Chondrocyte (in vitro differentiated cells): ENCODE data around the gene CCL20. TPM values are rescaled to one million over a fixed set of nuclear protein-coding genes. Genes with fewer than 3 reads are reported as not detected.

Experiments used
- DNase-seq: peaks from one replicate; pipeline ENCODE4 v3.0.0; 2021; ENCODE audit warnings: mixed read lengths, low spot score
- H3K27ac Mint-ChIP-seq: one replicate; pipeline ENCODE4 v1.8.0; 2021; ENCODE audit warnings: mild to moderate bottlenecking, moderate library complexity, mixed read lengths; ENCODE audit not compliant: unreplicated experiment
- H3K27me3 Mint-ChIP-seq: 2 replicates; pipeline ENCODE4 v1.8.0; 2021; ENCODE audit warnings: low read depth, mixed read lengths
- H3K36me3 Mint-ChIP-seq: 2 replicates; pipeline ENCODE4 v1.8.0; 2021; ENCODE audit warnings: low read depth, mixed read lengths
- H3K4me1 Mint-ChIP-seq: 2 replicates; pipeline ENCODE4 v1.8.0; 2021; ENCODE audit warnings: low read depth, mild to moderate bottlenecking, mixed read lengths
- H3K4me3 Mint-ChIP-seq: one replicate; pipeline ENCODE4 v1.8.0; 2021; ENCODE audit warnings: mild to moderate bottlenecking, moderate library complexity, mixed read lengths; ENCODE audit not compliant: unreplicated experiment
- H3K9me3 Mint-ChIP-seq: 2 replicates; pipeline ENCODE4 v1.8.0; 2021; ENCODE audit warnings: low read depth, mixed read lengths
- CTCF ChIP-seq: fragments of 200-600 bp; sonication (generic); IDR thresholded peaks from 2 replicates; pipeline ENCODE4 v1.5.0; 2021; ENCODE audit warnings: antibody characterized with exemption, mild to moderate bottlenecking, moderate library complexity
- total RNA-seq: library from RNA; stranded (reverse); gene quantifications from 3 replicates; pipeline ENCODE4 v1.2.1, GENCODE V29; 2021

CCL20 gene
- total RNA-seq, 1 donor from 2014 or later: 0.45 TPM

GRCh38 chr2:227819398-227819697, 5.7 kb downstream of the CCL20 start:
- Mint-ChIP-seq H3K4me1 (peaks cover 61% of the 10 kb centered on the region), H3K4me3 (no peak overlapping the region), H3K36me3 (no peaks in the 10 kb centered on the region), H3K9me3 (peaks cover 5% of the 10 kb centered on the region), H3K27ac (peak overlapping the region; percentile 98), H3K27me3 (no peaks in the 10 kb centered on the region)
- TF ChIP-seq CTCF: no peak
- DNase-seq: no peak

- Mint-ChIP-seq H3K9me3 (peaks cover 5% of the 10 kb centered on the region), H3K4me3 (no peak overlapping the region), H3K36me3 (no peaks in the 10 kb centered on the region), H3K27me3 (no peaks in the 10 kb centered on the region), H3K27ac (no peak overlapping the region), H3K4me1 (peaks cover 48% of the 10 kb centered on the region)
- TF ChIP-seq CTCF: no peak
- no peak for DNase-seq
Observed at GRCh38 chr2:227821043-227821942, 7.7 kb downstream of the CCL20 start.

- peaks cover 38% of the 10 kb centered on the region for H3K4me1 Mint-ChIP-seq
- DNase-seq: no peak
- H3K36me3 Mint-ChIP-seq: no peaks in the 10 kb centered on the region
- H3K4me3 Mint-ChIP-seq: no peak overlapping the region
- no peaks in the 10 kb centered on the region for H3K27me3 Mint-ChIP-seq
- peaks cover 5% of the 10 kb centered on the region for H3K9me3 Mint-ChIP-seq
- no peak overlapping the region for H3K27ac Mint-ChIP-seq
- TF ChIP-seq CTCF: no peak
Observed at GRCh38 chr2:227822416-227823003, 8.9 kb downstream of the CCL20 start.

- no peak for TF ChIP-seq CTCF
- peaks cover 5% of the 10 kb centered on the region for H3K9me3 Mint-ChIP-seq
- H3K36me3 Mint-ChIP-seq: no peaks in the 10 kb centered on the region
- no peak for DNase-seq
- H3K27ac Mint-ChIP-seq: no peak overlapping the region
- peaks cover 24% of the 10 kb centered on the region for H3K4me1 Mint-ChIP-seq
- H3K27me3 Mint-ChIP-seq: no peaks in the 10 kb centered on the region
- H3K4me3 Mint-ChIP-seq: no peak overlapping the region
Observed at GRCh38 chr2:227823922-227824321, 10.3 kb downstream of the CCL20 start.

- Mint-ChIP-seq H3K4me3 (no peak overlapping the region), H3K36me3 (no peaks in the 10 kb centered on the region), H3K9me3 (peaks cover 5% of the 10 kb centered on the region), H3K27me3 (no peaks in the 10 kb centered on the region), H3K27ac (no peak overlapping the region), H3K4me1 (peaks cover 19% of the 10 kb centered on the region)
- TF ChIP-seq CTCF: no peak
- DNase-seq: no peak
Observed at GRCh38 chr2:227824711-227825110, 11.1 kb downstream of the CCL20 start.
